GM21619 (cell line): ENCODE measurements around the gene RUVBL2.
"Not testable (repeated sequence)": the region's sequence is repeated elsewhere in the genome, so short reads cannot be mapped to it uniquely, and the experiment has no call there.

ENCODE experiments used
- ATAC-seq: cut with Tn5 transposase; IDR thresholded peaks from one replicate; pipeline ENCODE4 v1.9.1; 2021; ENCODE audit not compliant: unreplicated experiment

The RUVBL2 gene

DNA sequence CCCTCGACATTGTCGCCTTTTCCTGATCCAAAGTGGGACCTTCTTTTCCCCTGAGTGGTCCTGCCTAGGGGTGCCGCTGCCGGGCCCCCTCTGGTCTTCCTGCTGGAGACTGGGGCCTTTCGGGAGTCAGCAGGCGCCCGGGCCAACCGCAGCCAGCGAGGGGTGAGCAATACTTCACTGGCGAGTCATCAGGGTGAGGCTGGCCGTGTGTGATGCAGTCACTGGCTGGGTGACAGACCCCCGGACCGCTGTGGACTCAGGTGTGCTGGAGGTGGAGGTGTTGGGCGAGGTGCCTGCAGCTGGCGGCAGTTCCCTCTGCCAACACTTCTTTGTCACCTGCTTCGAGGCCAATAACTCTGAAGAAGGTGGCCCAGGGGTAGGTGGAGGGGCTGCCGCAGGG is 48.5 kb downstream of the RUVBL2 start:
- ATAC-seq, result no peak

- ATAC-seq, result not testable (repeated sequence)
Observed at GRCh38 chr19:49042666-49043065, 49.0 kb downstream of the RUVBL2 start.

DNA sequence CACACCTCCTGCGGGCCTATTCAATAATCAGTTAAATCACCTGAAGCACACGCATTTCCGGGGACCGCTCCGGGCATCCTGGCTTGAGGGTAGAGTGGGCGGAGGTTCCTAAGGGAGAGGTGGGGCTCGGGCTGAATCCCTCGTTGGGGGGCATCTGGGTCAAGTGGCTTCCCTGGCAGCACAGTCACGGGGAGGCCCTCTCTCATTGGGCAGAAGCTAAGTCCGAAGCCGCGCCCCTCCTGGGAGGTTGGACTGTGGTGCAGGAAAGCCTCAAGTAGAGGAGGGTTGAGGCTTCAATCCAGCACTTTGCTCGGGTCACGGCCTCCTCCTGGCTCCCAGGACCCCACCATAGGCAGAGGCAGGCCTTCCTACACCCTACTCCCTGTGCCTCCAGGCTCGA is 49.9 kb downstream of the RUVBL2 start, which contains the start of gene CGB5:
Gene CGB5, plus strand, starts transcription at position 301 of the 400 bp plus-strand sequence. CDS start 362 bp downstream, outside the sequence.
- ATAC-seq, result not testable (repeated sequence)

DNA sequence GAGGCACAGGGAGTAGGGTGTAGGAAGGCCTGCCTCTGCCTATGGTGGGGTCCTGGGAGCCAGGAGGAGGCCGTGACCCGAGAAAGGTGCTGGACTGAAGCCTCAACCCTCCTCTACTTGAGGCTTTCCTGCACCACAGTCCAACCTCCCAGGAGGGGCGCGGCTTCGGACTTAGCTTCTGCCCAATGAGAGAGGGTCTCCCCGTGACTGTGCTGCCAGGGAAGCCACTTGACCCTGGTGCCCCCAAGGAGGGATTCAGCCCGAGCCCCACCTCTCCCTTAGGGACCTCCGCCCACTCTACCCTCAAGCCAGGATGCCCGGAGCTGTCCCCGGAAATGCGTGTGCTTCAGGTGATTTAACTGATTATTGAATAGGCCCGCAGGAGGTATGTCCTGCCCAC is 55.3 kb downstream of the RUVBL2 start, which contains the start of gene CGB8:
Gene CGB8, minus strand, starts transcription at position 101 of the 400 bp plus-strand sequence. CDS start 372 bp downstream, outside the sequence.
- not testable (repeated sequence) for ATAC-seq

DNA sequence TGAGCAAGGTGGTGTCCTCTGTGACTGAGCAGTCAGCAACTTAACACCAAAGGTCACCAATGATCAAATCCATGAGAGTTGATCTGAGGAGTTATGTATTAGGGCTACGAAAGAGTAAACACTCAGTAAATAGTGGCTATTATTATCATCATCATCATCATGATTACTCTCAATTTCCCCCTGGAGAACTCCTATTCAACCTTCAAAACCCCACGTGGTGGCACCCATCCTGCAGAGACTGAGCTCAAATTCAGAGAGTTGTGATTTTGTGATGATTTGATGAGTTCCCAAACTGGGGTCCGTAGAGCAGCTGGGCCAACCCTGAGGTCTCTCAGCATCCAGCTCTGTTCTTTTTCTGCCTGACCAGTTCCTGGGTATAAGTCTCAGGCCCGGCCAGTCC is 56.1 kb downstream of the RUVBL2 start:
- ATAC-seq, result not testable (repeated sequence)

GRCh38 chr19:49050376-49051033 is 56.8 kb downstream of the RUVBL2 start:
- not testable (repeated sequence) for ATAC-seq

- ATAC-seq, result peak; percentile 47
Observed at GRCh38 chr19:49056101-49056901, 62.6 kb downstream of the RUVBL2 start.

DNA sequence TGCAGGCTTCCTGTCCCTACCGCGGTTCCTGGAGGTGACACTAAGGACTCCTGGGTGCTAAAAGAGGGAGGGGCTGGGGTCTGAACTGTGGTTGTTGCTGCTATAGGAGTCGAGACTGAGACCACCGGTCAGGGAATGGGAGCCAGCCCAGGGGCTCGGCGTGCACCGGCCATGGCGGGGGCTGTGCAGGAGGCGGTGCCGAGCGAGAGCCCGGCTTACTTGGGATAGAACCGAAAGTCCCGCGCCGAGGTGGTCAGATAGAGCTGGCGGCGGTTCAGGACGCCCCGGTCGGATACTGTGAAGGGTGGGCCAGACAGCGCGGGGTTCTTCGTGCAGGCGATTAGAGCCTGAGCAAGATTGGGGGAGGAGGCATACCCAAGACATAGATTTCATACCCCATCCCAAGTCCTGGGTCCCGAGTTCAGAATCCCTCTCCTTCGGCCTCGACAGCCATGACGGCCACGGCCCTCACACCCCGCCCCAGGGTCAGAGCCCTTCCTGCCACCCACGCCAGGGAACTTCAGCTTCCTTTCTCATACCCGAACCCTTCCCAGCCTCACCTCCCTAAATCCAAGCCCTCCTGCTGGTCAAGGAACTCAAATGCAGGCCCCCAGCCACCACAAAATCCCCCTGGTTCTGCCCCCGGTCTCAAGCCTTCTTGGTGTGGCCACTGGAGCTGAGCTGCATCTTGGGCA is 63.4 kb downstream of the RUVBL2 start:
- not testable (repeated sequence) for ATAC-seq

DNA sequence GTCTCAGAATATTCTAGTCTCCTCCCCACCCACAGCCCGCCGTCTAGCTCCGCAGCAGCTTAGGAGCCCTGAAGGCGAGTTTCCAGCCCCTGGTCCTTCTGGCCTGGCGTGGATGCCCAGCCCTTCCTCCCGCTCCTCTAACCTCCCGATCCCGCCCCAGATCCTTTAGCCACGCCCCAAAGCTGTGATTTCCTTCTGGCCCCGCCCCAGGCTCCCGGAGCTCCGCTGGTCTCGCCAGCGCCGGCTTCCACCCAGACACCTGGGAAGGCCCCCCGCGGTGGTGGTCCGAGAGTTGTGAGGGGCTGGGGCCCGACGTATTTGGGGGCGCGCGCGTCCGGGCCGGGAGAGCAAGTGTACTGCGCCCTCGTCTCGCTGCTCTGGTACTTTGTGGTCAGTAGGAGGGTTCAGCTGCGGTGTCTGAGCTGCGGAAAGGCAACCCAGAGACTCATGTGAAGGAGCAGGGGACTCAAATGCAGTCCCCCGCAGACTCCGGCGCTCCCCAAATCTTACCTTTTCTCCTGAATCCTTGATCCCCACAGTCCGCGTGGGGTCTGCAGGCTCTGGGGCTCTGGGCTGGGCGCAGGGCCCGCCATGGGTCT is 64.0 kb downstream of the RUVBL2 start, which contains the start of gene CGB7:
Gene CGB7, minus strand, starts transcription at position 114 of the 599 bp plus-strand sequence. CDS start 2,374 bp downstream, outside the sequence.
- ATAC-seq, result no peak

GRCh38 chr19:49058562-49058961 is 64.9 kb downstream of the RUVBL2 start:
- ATAC-seq, result no peak

GRCh38 chr19:49059053-49059452 is 65.4 kb downstream of the RUVBL2 start:
- ATAC-seq, result no peak

- no peak for ATAC-seq
Observed at GRCh38 chr19:49061000-49061399, 67.3 kb downstream of the RUVBL2 start.

- no peak for ATAC-seq
Observed at GRCh38 chr19:49061445-49061844, 67.8 kb downstream of the RUVBL2 start.

- ATAC-seq, result no peak
Observed at GRCh38 chr19:49064029-49064629, 70.4 kb downstream of the RUVBL2 start.

DNA sequence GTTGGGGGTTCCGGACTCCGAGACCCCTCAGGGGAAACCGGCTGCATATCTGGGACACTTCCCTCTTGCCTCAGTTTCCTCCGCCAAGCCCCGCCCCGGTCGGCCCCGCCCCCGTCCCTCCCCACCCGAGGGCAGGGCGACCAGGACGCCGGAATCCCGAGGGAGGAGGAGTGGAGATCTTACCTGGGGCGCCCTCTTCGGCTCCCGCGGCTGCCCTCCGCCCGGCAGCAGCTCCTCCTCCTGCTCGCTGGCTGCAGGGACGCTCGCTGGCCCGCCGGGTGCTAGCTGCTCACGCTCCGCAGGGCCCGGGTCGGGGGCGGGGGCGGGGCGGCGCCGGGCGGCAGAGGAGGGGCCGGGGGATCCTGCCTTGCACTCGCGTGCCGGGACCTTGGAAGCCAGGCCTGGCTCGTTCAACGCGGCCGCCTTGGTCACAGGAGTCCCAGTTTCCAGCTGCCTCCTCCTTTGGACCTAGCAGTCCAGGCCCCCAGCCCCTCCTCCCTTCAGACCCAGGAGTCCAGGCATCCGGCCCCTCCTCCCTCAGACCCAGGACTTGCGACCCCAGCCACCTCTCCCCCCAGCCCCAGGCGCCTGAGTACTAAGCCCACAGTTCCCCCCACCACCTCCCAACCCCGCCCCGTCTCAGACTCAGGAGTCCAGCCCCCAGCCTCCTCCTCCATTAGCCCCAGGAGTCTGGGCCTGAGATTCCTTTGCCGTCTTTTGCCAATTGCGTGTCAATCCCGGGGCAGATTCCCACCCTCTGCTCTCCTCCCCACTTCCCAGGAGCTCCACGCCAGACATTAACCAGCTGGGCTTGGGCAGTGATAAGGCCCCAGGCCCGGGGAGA is 71.3 kb downstream of the RUVBL2 start, which contains the start of gene NTF4:
Gene NTF4, minus strand, starts transcription at position 51 of the 844 bp plus-strand sequence. CDS start 2,821 bp downstream, outside the sequence.
- ATAC-seq, result no peak
